GM21423 (cell line): ENCODE data around the gene PLEKHG7.

Source experiments
- ATAC-seq: cut with Tn5 transposase; IDR thresholded peaks from one replicate; pipeline ENCODE4 v1.9.1; 2021; ENCODE audit warnings: mild to moderate bottlenecking, moderate library complexity; ENCODE audit not compliant: unreplicated experiment

The PLEKHG7 gene

DNA sequence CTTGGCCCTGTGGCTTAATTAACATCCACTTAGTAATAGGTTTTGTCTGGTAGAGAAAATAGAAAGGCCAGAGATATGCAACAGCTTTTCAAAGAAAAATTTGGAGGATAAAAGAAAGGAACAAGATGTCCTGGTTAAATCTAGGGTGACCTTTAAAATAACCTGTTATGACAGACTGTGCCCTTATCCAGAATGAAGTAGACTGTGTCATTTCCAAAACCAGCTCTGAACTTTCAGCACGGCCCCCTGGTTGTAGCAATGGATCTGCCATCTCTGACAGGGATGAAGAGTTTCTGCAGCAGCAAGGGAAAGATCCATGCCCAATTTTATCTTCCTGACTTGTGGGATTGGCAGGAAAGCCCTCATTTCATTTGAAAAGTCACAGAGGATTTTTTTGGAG is 5.1 kb downstream of the PLEKHG7 start:
- no peak for ATAC-seq

DNA sequence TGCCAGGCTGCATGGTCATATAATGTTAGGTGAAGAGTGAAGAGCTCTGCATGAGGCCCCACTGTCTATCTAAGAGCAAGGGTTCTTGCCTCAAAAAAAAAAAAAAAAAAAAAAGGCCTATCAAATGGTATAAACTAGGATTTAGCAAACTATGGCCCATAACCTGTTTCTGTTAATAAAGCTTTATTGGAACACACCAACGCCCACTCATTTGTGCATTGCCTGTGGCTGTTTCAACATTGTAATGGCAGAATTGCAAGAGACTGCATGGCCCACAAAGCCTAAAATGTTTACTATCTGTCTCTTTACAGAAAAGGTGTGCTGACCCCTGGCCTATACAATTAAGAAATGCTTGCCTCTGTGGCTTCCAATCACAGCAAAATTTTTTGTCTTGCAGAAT is 12.8 kb downstream of the PLEKHG7 start:
- no peak for ATAC-seq

DNA sequence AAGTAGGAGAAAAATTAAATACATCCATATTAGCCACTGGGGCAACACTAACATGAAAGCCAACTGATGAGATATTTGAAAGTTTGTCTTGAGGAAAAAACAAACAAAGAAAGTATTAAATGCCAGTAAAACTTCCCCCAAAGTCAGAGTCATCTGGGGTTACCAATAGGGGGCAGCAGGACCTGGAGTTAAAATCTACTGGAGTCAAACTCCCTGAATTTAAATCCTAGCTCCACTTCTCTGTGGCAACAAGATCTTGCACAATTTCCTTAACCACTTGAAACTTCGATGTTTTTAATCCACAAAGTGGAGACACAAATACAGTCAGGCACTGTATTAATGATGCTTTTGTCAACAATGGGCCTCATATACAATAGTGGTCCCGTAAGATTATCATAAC is 14.4 kb downstream of the PLEKHG7 start:
- ATAC-seq: no peak

DNA sequence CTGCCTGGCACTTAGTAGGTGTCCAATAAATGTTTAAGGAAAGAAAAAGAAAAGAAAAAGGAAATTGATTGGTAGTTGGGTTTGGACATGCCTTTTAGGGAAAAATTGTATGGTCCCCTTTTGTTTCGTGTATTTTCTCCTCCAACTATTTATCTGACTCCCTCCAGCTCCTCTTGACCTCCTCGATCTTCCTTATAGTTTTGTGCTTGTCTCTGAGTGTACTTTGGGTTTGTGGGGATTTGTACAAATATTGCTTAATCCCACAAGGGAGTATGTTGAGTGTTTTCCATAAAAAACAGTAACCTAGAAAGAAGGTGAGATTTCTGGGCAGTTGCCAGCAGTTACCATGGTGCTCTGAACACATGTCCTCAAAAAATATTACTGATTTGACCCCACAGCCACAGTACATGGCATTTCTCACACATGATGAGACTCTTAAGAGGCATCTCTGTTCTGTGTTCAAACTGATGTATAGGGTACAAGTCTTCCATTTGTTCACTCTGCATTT is 15.7 kb downstream of the PLEKHG7 start:
- no peak for ATAC-seq

DNA sequence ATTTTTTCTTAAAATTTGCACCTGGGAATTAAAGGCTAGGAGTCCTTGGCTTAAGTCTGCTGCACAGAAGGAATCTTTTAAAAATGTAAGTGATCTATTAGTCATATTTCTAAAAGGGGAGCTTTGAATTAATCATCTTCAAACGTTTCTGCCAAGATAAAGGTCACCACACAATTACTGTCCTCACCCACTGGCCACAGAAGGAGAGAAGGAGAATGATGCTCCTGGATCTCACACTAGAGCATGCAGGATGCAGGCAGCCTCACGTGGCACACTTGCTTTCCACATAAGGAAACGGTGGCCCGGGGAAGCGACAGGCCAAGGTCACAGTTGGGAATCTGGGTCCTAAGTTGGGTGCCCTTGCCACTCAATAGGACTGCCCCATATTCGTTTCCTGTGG is 16.9 kb downstream of the PLEKHG7 start:
- no peak for ATAC-seq

DNA sequence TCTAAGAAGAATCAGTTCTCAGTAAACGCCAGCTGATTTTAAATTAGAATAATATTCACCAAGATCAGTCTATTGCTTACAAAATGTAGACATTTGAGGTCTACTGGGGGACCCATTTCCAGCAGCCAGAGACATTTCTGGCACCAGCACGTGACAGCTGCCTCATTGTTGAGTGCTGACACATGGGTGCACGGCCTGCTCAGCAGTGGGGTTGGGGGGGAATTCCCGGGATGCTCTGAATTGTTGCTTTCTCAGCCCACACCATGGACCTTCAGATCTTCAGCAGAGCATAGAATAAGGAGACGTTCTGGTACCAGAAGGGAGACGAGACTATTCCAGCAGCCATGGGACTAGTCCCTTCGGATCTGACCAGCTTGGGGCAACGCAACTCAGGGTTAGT is 18.3 kb downstream of the PLEKHG7 start:
- no peak for ATAC-seq

DNA sequence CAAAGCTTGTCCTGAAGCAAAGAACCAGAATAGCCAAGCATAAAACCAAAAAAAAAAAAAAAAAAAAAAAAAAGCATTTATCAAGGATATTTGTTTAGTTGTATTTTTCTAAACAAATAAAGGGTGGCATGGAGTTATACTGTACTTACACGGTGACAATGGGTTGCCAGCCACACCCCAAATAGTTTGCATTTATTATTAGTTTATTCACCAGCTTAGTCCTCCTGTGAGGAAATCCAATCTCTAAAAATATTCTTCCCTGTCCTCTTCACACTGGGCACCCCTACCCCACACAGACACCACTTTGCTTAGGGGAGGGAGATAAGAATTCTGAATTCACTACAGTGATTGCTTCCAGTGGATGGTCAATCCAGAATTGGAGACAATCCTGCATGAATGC is 18.9 kb downstream of the PLEKHG7 start:
- no peak for ATAC-seq

DNA sequence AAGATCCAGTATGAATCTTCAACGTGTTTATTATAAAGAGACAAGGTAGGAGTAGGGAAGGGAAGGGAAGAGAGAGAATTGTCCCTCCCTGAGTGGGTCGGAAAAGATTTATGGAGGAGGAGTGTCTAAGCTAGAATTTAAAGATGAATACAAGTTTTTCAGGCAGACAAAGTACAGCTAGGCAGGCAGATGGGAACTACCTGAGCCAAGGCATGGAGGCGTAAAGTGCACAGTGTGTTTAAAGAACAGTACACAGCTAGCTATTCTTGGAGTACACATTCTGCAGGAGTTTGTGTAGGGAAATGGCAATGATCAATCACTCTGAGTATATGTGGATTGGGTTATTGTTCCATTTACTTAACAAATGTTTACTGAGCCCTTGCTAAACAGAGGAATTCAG is 20.1 kb downstream of the PLEKHG7 start:
- no peak for ATAC-seq

DNA sequence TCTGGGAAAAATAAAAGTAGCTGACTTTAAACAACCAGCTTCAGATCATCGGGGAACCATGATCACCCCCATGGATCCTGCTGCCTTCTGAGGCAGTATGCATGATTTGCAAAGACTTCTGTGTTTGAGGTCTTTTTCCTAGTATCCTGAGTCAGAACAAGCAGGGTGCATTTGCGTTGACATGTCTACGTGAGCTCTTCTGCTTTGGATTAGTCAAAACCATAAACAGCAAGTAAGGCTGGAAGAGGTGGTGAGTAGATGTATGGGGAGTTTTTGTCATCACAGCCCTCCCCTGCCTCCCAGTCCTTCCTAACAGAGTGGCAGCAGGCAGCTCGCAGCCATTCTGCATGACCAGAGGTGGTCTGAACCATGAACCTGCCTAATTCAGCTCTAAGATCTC is 24.1 kb downstream of the PLEKHG7 start:
- no peak for ATAC-seq

DNA sequence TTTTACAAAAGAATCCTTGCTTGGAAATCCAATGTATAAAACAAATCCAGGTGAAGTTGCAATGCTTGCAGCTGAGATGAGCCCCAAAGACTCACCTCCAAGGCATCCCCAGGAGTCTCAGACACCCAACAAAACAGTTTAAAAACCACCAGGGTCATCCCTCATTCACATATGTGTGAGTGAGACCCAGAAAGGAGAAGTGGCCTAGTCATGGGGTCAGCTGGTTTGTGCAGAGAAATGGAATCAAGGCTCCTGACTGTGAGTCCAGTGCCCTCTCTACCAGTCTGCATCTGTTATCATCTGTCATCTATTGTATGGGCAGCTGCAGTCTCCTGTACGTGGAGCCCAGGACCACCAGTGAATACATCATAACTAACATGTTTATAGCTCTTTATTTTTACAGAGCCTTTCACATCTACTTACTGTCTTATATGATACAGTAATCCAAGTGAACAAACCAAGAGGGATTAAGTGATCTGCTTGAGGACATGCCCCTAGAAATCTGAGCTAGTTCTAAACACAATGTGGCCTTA is 27.1 kb downstream of the PLEKHG7 start:
- no peak for ATAC-seq

DNA sequence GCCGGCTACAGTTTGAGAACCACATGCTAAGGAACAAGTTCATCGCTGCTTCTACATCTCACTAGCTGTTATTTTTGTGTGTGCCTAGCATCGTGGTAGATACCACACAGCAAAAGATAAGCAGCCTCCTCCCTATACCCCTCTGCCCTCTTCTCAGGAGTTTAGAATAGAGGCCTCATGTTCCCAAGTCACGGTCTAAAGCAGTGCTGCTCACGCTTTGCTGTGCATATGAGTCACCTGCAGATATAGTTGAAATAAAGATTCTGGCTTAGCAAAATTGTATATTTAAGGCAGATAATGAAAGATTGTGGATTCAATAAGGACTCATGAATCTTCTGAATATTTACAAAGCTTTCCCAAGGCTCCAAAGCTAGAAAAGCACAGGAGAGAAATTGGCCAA is 28.0 kb downstream of the PLEKHG7 start:
- no peak for ATAC-seq

DNA sequence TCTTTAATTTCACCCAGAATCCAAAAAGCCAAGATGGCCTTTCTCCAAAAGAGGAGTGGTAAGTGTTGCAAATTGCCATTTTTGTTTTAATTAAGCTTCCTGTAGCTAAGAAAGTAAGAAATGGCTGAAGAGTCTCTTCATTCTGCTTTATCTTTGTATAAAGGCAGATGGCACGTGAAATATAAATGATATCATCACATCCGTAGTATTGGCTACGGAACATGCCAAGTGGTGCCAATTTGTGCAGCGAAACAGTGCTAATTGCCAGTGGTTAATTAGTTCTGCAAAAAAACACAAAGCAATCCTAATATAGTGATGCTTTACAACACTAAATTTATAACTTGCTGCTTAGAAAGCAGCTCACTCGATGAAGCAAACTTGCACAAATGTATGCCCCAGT is 29.4 kb downstream of the PLEKHG7 start:
- no peak for ATAC-seq

DNA sequence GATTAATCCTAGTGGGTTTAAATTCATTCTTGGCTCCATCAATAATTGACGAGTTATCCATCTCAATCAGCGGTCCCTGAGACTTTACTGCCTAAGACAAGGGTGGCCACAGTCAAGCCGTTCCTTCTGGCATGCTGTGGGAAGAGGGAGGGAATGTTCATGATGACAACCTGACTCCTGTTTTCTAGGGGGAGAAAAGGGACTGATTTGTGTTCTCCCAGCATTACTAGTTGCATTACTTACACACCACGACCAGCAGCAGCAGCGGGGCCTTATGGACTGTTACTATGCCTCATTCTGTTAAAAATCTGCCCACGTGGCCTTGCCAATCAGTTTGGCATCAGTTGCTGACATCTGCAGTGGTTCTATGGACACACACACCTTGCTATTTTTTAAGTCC is 29.9 kb downstream of the PLEKHG7 start:
- no peak for ATAC-seq

DNA sequence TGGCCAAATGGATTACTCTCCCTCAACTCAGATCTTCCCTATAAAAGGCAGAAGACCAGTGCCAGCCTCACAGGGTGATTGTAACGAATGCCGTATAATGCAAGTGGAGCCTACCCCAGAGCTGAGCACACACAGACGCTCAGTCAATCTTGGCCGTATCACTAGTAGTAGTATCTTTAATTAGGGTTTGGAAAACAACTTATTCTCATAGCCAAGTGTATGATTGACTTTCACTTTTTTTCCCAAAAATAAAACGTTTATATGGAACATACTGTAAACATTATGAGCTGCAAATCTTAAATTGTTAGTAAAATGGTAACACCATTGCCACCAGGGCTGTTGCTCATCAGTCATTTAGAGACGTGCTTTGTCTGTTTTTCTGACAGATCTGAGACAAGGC is 30.4 kb downstream of the PLEKHG7 start:
- ATAC-seq: no peak

DNA sequence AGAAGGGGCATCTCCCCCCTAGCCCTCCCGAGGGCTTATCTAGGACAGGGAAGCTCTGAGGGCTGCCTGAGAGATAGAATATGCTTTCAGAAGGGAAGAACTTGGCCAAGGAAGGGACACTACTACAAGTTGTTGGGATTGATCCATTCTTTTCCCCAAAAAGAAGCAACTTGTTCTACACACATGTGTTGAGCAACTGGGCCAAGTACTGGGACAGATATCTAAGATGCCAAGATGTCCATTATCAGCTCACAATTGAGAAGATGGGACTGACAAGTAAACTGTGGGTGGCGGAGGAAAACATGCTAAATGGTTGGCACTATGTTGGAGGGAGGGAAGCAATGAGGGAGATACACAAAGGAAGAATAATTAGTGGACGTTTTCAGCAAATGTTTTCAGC is 30.9 kb downstream of the PLEKHG7 start:
- no peak for ATAC-seq

DNA sequence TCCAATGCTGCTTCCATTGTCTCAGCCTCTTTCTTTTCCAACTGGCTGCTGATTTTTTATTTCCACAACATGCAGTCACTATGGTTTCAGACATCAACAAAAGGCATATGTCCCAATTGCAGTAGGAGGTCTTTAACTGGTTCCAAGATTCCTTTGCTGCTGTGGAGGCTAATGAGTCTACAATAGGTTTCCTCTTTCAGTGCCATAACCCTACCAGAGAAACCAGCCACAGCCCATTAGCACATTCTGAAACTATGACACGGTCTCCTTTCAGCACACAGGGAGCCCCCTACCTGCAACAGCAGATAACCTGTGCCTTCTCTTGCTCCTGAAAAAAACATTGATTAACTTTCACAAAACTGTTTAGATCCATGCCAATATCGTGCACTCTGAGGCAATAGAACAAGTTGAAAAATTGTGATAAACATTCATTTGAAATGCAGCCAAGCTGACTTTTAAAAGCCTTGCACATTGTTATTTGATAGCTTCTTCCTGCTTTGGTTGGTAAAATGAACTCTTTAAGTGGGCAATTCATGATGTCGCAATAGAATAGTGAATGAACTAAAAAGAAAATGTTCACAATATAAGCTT is 32.4 kb downstream of the PLEKHG7 start:
- ATAC-seq: no peak

DNA sequence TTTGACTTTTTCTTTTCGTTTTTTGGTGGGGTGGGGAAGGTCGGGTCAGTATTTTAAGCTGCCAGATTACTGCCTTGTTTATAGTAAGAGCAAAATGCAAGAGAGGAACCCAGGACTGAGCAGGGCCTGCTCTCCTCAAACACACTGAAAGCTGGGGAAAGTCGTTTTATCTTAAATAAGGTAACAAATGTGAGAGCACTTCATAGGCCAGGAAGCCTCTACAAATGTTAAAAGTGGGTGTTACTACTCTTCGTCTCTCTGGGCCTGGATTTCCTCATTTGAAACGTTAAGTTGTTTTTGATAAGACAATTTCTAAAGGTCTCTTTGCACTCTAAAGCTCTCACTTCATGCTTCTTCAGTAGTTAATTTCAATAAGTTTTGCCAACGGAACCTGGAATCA is 33.8 kb downstream of the PLEKHG7 start:
- no peak for ATAC-seq

DNA sequence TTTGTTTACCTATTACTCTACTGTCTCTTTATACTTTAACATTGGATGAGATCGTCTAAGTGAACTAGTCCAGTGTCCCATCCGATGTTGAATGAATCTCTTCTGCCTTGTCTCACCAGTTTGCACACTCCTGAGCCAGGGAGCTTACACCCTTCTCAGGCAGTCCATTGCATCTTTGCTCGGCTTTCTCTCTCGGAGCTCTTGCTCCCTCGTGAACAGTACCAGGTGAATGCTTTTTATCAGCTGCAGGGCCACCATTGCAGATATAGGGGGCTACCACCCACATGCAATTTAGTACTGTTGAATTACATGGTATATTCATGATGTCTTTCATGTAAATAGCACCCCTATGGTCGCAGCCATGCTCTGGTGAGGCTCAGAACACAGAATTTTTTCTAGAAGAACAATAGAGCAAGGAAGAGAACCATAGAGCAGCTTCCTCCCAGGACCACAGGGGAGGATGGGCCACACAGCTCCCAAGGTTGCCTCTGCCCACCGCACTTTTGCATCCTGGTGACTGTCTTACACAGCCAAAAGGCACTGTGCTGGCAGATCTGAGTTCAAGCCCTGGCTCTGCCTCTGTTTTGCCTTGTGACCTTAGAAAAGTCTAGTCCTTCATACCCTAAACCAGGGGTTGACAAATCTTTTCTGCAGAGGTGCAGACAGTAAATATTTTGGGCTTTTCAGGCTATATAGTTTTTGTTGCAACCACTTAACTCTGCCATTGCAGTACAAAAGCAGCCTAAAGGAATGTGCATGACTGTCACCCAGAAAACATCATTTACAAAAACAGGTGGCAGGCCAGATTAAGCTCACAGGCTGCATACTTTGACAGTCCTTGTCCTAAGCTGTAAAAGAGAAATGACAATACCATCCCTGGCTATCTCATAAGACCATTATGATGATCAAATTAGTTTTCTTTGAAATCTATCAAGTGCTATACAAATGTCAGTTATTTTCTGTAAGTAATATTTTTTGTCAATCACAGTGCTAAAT is 35.4 kb downstream of the PLEKHG7 start:
- no peak for ATAC-seq

DNA sequence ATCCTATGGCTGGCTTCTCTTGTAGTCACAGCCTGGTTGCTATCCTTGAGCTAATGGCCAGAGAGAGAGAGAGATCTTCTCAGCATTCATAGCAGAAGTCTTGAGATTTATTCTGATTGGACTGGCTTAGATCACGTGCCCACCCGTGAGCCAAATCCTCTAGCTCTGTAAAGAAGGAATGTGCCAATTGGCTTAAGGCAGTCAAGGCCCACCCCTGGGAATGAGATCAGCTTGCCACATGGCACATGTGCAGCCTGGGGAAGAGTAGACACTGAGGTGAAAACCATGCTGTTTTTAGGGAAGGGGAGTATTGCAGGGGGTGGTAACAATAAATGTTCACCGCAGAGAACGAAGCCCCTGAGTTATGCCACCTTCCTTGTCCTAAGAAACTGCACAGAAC is 36.3 kb downstream of the PLEKHG7 start:
- no peak for ATAC-seq

DNA sequence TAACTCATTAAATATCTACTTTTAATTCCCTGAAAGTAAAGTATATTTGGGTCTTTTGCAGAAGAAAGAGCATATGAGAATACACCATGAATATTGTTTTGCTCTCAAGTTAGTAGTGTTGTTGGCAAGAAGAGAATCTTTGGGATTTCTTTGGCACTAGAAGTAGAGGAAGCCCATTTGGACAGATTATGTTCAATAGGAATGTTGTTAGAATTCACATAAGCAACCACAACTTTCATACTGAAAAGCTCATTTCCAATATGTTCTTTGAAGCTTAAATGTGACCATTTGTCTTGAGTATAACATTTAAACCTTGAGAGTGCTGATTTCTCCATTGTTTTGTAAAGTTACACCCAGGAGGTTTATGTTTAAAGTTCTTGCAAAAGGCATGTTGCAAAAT is 37.6 kb downstream of the PLEKHG7 start:
- ATAC-seq: no peak

DNA sequence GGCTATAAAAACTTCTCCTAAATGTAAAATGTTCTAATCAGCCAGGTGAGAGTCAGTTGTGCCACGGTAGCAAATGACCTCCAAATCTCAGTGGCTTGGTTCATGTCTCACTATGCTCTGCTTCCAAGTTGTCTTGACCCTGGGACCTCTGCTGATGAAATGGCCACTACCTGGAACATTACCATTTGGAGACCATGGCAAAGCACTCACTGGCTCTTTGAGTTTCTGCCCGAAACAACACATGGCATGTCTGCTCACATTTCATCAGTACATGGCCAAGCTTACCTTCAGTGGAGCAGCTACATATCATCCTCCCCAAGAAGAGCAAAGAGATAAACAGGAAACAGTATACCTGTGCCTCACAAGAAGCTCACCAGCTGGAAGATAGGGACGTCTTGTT is 40.2 kb downstream of the PLEKHG7 start:
- ATAC-seq: no peak
